Panc1 (cell line): Measurements from ENCODE around the gene DENND2D. TPM values are rescaled to one million over a fixed set of nuclear protein-coding genes. Genes with fewer than 3 reads are reported as not detected.

ENCODE experiments used
- ATAC-seq: fragments of 200-7000 bp; cut with Tn5 transposase; 2 replicates; pipeline ENCODE4 v1.9.1; 2020; ENCODE audit warnings: mild to moderate bottlenecking, moderate library complexity
- BruUV-seq: library from RNA; stranded (reverse); fragments of 400-500 nt; replicated peaks from 2 replicates; lab custom pipeline; 2021; lab: Mats Ljungman, UMichigan
- CTCF ChIA-PET: fragments of 300-600 bp; sonication (Branson Sonifier 250); formaldehyde crosslinking; loops from one replicate; lab custom pipeline; 2022; ENCODE audit warnings: antibody characterized with exemption; lab: Charles Lee
- POLR2A ChIA-PET: fragments of 300-600 bp; sonication (Branson Sonifier 250); formaldehyde crosslinking; loops from one replicate; lab custom pipeline; 2022; ENCODE audit warnings: antibody characterized with exemption; lab: Charles Lee
- DNase-seq: peaks from one replicate; pipeline ENCODE4 v3.0.0-alpha.2; 2010; ENCODE audit warnings: low read depth, low spot score
- H3K27ac ChIP-seq: 2 replicates; pipeline ENCODE4 v1.5.1; 2011; ENCODE audit warnings: mild to moderate bottlenecking, low read length, inconsistent platforms
- H3K27me3 ChIP-seq: fragments of 200-500 bp; sonication (Bioruptor generic); 2 replicates; pipeline ENCODE4 v1.6.0; 2014; ENCODE audit warnings: low read length, inconsistent platforms; ENCODE audit not compliant: control insufficient read depth, insufficient read depth
- H3K36me3 ChIP-seq: fragments of 200-500 bp; sonication (Bioruptor generic); 2 replicates; pipeline ENCODE4 v1.5.1; 2014; ENCODE audit warnings: inconsistent platforms, mild to moderate bottlenecking, low read length, moderate library complexity; ENCODE audit not compliant: control insufficient read depth, insufficient read depth
- H3K4me1 ChIP-seq: 2 replicates; pipeline ENCODE4 v1.5.1; 2011; ENCODE audit warnings: inconsistent platforms, mild to moderate bottlenecking, low read length, moderate library complexity; ENCODE audit not compliant: control insufficient read depth, insufficient read depth
- H3K4me3 ChIP-seq, 2 experiments: 2 replicates each; pipeline ENCODE4 v1.5.1; 2011 to 2012; ENCODE audit warnings: low read depth in 2 of 2, low read length in 2 of 2, mild to moderate bottlenecking in 2 of 2, inconsistent platforms in 1 of 2, moderate library complexity in 1 of 2
- H3K9me3 ChIP-seq: fragments of 200-500 bp; sonication (Bioruptor generic); 2 replicates; pipeline ENCODE4 v1.5.1; 2014; ENCODE audit warnings: low read depth, mild to moderate bottlenecking, inconsistent platforms, low read length, moderate library complexity; ENCODE audit not compliant: control insufficient read depth, insufficient read depth
- CTCF ChIP-seq: fragments of 450-650 bp; IDR thresholded peaks from 2 replicates; pipeline ENCODE4 v1.5.1; 2017; ENCODE audit warnings: mild to moderate bottlenecking
- POLR2AphosphoS5 ChIP-seq: IDR thresholded peaks from 2 replicates; pipeline ENCODE4 v1.6.1; 2012; ENCODE audit warnings: mild to moderate bottlenecking, low read depth, low read length, moderate library complexity
- REST ChIP-seq, 2 experiments: IDR thresholded peaks; 2 replicates each; pipeline ENCODE4 v1.6.1; 2011 to 2012; ENCODE audit warnings: low read depth in 2 of 2, control low read depth in 1 of 2, low read length in 1 of 2, mild to moderate bottlenecking in 1 of 2, moderate library complexity in 1 of 2; ENCODE audit not compliant: insufficient read depth in 1 of 2
- SIN3A ChIP-seq: IDR thresholded peaks from 2 replicates; pipeline ENCODE4 v1.6.1; 2012; ENCODE audit warnings: low read depth, mild to moderate bottlenecking, low read length, moderate library complexity, borderline replicate concordance; ENCODE audit not compliant: insufficient read depth
- TCF7L2 ChIP-seq: IDR thresholded peaks from 2 replicates; pipeline ENCODE4 v1.6.1; 2011; ENCODE audit warnings: mild to moderate bottlenecking, low read depth, low read length, inconsistent platforms
- in situ Hi-C: cut with HindIII; loops from 2 replicates; pipeline ENCODE4 v1.10.0; 2016; ENCODE audit warnings: low sequenced_read_pairs, low pct_unique_long_range_greater_than_20kb
- intact Hi-C: fragments of 100-400 bp; cut with micrococcal nuclease; formaldehyde crosslinking; loops from one replicate; pipeline ENCODE4 v1.10.0; 2022; ENCODE audit not compliant: unreplicated experiment
- total RNA-seq: library from RNA; stranded (reverse); gene quantifications from one replicate; pipeline ENCODE4 v1.2.1, GENCODE V29; 2021; ENCODE audit not compliant: unreplicated experiment

The DENND2D gene
- total RNA-seq, 1 experiment from 2014 or later = 10.4 TPM

- no peaks in the 10 kb centered on the region for H3K9me3 ChIP-seq
- no peak for TF ChIP-seq TCF7L2
- TF ChIP-seq SIN3A = no peak
- no peak for TF ChIP-seq CTCF
- TF ChIP-seq POLR2AphosphoS5 = no peak
- TF ChIP-seq REST (IDR thresholded peaks at IDR 0.05; ENCODE audit: insufficient read depth in 1 of 2, low read depth in 2 of 2, low read length in 1 of 2) = no peak
- no peaks in the 10 kb centered on the region for H3K4me1 ChIP-seq
- ATAC-seq (no peak), DNase-seq (no peak)
- in situ Hi-C loops = no loop called here
- no TSS peak for BruUV-seq
- intact Hi-C loops = no loop called here
- ChIA-PET POLR2A (no interaction called here), CTCF (no interaction called here)
- no peak overlapping the region for H3K27ac ChIP-seq
- H3K27me3 ChIP-seq = no peaks in the 10 kb centered on the region
- no peak overlapping the region for H3K4me3 ChIP-seq
- H3K36me3 ChIP-seq = no peaks in the 10 kb centered on the region; the same call in 1 of the 2 replicates
These were observed 15.8 kb downstream of the DENND2D start for GRCh38 chr1:111184663-111185062.

- no peak overlapping the region for H3K4me3 ChIP-seq
- TF ChIP-seq CTCF = no peak
- TF ChIP-seq REST (IDR thresholded peaks at IDR 0.05; ENCODE audit: insufficient read depth in 1 of 2, low read depth in 2 of 2, low read length in 1 of 2) = no peak
- TF ChIP-seq TCF7L2 = no peak
- TF ChIP-seq SIN3A = no peak
- no peak for TF ChIP-seq POLR2AphosphoS5
- H3K4me1 ChIP-seq = no peaks in the 10 kb centered on the region
- in situ Hi-C loops (no loop called here), intact Hi-C loops (no loop called here)
- H3K27ac ChIP-seq = no peak overlapping the region
- ATAC-seq (no peak), DNase-seq (no peak)
- no peaks in the 10 kb centered on the region for H3K9me3 ChIP-seq
- no peaks in the 10 kb centered on the region for H3K27me3 ChIP-seq
- POLR2A ChIA-PET = no interaction called here
- H3K36me3 ChIP-seq = no peaks in the 10 kb centered on the region; the same call in 1 of the 2 replicates
- CTCF ChIA-PET = no interaction called here
- BruUV-seq = no TSS peak
These were observed 17.0 kb downstream of the DENND2D start for GRCh38 chr1:111183308-111184069.
